Activated CD8-positive, alpha-beta memory T cell treated with anti-CD3 and anti-CD28 coated beads, Interleukin-2, amount 50 U/mL, for 24 hours (primary cell): ENCODE results near the gene ZNF778.
"Not testable (repeated sequence)": the region's sequence is repeated elsewhere in the genome, so short reads cannot be mapped to it uniquely, and the experiment has no call there.

Source experiments
- DNase-seq: peaks from one replicate; pipeline ENCODE4 v3.0.0-alpha.2; 2020; ENCODE audit errors: extremely low read depth

Gene ZNF778

DNA sequence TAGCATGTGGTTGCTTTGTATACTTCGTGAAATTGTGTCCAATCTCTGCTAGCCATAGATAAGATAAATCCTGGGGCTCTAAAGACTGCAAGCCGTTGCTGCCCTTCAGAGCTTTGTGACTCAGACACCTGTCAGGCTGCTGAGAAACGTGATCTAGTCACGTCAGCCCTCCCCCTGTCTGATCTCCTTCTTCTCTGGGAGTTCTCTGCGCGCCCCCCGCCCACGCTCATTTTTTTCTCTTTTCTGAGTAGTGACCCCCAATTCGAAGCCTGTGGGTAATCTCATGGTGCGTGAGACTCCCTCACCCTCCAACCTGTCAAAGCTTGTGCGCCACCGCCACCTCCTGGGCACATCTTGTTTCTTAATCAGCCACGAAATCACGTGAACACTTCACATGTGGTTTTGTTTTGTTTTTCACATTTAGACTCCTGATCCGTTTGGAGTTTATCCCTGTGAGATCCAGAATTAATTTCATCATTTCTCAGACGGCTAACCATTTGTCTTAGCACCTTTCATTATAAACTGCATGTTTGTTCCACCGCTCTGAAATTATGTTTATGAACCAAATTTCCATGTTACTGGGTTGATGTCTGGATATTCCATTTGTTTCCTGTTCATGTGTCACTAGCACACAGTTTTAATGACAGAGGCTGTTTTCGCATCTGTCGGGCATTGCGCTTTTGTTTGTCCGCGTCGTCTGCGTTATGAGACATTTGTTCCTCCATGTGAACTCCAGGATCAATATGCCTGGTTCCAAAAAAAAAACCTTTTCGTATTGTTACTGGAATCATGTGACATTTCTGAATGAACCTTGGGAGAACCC, 977 bp upstream of the ZNF778 start:
- peak; percentile 66 for DNase-seq

- DNase-seq = no peak
Measured at GRCh38 chr16:89217138-89217387, 440 bp upstream of the ZNF778 start.

- no peak for DNase-seq
Measured at GRCh38 chr16:89219365-89219764, 1.9 kb downstream of the ZNF778 start.

DNA sequence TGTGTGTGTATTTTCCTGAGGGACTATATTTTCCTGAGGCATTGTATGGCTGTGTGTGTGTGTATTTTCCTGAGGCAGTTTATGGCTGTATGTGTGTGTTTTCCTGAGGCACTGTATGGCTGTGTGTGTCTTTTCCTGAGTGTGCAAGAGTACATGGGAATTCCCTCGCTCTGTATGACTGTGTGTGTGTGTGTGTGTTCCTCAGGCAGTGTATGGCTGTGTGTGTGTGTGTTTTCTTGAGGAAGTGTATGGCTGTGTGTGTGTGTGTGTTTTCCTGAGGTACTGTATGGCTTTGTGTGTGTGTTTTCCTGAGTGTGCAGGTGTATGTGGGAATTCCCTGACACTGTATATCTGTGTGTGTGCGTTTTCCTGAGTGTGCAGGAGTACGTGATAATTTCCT, 4.1 kb downstream of the ZNF778 start:
- DNase-seq = no peak

GRCh38 chr16:89222931-89223330, 5.4 kb downstream of the ZNF778 start:
- no peak for DNase-seq

GRCh38 chr16:89224665-89225064, 7.2 kb downstream of the ZNF778 start:
- no peak for DNase-seq

DNA sequence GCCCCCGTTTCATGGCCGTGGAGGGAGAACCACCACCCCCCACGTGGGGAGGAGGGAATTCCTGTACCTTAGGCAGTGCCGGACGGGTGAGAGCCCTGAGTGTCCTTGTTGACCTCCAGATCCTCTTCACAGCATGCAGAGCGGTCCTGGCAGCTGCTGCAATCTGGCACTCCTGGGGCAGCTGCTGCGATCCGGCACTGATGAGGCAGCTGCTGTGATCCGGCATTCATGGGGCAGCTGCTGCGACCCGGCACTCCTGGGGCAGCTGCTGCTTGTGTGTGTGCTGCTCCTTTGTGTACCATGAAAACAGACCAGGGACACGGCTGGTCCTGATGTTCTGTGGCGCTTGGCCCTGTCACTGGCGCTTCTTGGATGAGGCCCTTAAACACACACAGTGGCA, 12.8 kb downstream of the ZNF778 start:
- no peak for DNase-seq

DNA sequence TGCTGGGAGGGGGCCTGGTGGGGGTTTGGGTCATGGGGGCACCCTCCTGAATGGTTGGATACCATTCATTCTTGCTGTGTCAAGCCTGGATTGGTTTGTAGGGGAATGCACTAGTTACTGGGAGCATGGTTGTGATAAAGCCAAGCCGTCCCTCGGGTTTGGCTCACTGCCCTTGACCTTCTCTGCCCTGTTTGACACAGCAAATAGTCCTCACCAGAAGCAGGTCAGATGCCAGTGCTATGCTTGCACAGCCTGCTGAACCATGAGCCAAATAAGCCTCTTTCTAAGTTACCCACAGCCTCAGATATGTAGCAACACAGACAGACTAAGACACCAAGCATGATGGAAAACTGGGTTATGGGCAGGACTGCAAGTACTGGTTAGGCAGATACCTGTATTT, 14.6 kb downstream of the ZNF778 start:
- DNase-seq = no peak

- DNase-seq = no peak
Measured at GRCh38 chr16:89233678-89234490, 16.4 kb downstream of the ZNF778 start.

GRCh38 chr16:89237733-89238132, 20.2 kb downstream of the ZNF778 start:
- no peak for DNase-seq

DNA sequence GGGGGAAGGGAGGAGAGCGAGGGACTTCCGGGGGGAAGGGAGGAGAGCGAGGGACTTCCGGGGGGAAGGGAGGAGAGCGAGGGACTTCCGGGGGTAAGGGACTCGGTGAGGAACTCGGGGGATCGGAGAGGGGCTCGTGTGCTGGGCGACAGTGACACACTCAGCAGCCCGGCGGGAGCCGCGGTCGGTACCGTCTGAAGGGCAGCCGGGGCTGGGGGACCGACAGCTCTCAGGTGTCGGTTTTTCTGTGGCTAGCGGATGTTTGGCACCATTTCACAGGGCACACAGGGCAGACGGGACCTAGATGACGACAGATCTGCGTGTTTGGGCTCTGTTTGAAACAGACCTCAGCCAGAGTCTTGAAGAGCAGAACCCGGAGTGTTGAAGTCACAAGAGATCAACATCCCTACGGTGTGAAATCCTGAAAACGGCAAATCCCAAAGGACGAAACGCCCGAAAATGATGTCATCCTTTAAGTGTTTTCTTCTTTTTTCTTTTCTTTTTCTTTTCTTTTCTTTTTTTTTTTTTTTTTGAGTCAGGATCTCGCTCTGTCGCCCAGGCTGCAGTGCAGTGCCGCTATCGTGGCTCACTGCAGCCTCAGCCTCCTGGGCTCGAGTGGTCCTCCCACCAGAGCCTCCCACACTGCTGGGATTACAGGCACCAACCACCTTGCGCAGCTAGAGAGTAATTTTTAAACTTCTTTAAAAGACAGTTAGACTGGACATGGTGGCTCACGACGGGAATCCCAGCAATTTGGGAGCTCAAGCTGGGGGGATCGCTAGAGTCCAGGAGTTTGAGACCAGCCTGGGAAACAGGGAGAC, 23.9 kb downstream of the ZNF778 start:
- peak; percentile 40 for DNase-seq

- DNase-seq = no peak
Measured at GRCh38 chr16:89242795-89243200, 25.3 kb downstream of the ZNF778 start.

- no peak for DNase-seq
Measured at GRCh38 chr16:89243664-89244063, 26.2 kb downstream of the ZNF778 start.

GRCh38 chr16:89244264-89244663, 26.8 kb downstream of the ZNF778 start:
- not testable (repeated sequence) for DNase-seq

DNA sequence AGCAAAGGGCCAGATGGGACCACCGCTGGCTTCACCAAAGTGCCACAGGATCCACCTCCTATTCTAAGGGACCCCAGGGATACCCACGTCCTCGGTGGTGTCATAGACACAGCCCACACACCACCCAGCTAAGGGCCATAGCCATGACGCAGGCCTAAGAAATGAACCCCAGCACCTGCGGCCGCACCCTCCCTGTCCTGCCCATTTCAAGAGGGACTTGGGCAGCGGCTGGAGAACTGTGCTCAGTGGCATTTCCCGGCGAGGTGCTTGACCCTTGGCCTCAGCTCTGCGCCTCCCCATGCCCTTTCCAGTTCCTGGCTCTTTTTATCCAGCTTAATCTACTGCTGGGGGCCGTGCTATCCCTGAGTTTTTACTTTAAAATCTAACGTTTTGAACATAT, 27.3 kb downstream of the ZNF778 start:
- no peak for DNase-seq

- DNase-seq = no peak
Measured at GRCh38 chr16:89246383-89246902, 28.9 kb downstream of the ZNF778 start.

GRCh38 chr16:89246903-89247733, 29.6 kb downstream of the ZNF778 start:
- DNase-seq = peak; percentile 90

GRCh38 chr16:89247734-89248075, 30.2 kb downstream of the ZNF778 start:
- not testable (repeated sequence) for DNase-seq

GRCh38 chr16:89248196-89248982, 30.9 kb downstream of the ZNF778 start:
- DNase-seq = no peak

DNA sequence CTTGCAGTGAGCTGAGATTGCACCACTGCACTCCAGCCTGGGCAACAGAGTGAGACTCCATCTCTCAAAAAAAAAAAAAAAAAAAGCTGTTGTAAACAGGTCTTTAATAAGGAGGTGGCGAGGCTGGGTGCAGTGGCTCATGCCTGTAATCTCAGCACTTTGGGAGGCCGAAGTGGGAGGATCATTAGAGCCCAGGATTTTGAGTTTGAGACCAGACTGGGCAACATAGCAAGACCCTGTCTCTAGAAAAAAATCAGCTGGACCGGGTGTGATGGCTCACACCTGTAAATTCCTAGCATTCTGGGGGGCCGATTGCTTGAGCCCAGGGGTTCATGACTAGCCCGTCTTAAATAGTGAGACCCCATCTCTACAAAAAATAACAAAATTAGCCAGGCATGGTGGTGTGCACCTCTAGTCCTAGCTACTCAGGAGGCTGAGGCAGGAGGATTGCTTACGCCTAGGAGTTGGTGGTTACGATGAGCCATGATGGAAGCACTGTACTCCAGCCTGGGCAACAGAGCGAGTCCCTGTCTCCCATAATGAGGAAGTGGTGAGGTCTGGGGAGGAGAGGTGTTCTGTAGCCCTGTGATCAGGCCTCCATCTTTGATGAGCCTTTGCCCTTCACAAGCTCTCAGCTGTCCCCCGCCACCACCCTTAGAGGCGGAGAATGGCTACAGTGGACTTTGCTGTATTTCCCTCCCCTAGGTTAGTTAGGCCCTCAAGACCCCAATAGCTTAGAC, 36.2 kb downstream of the ZNF778 start:
- no peak for DNase-seq
